ENCODE results near the gene CTSF. TPM values are rescaled to one million over a fixed set of nuclear protein-coding genes. Genes with fewer than 3 reads are reported as not detected.

The CTSF gene
- total RNA-seq, 1 experiment from 2014 or later: 28.7 TPM

GRCh38 chr11:66531841-66532240 lies 36.6 kb downstream of the CTSF start:
- ChIA-PET POLR2A (no interaction called here), CTCF (no interaction called here)
- Histone ChIP-seq H3K36me3 (ENCODE audit: control insufficient read depth, insufficient read depth, low read length) (no peaks in the 10 kb centered on the region), H3K27ac (ENCODE audit: low read length) (no peak overlapping the region), H3K4me3 (ENCODE audit: low read depth in 2 of 2, low read length in 2 of 2) (no peak overlapping the region), H3K4me1 (ENCODE audit: control insufficient read depth, insufficient read depth, low read length) (no peaks in the 10 kb centered on the region), H3K27me3 (ENCODE audit: control insufficient read depth, insufficient read depth, low read length) (no peaks in the 10 kb centered on the region), H3K9me3 (ENCODE audit: control insufficient read depth, insufficient read depth, low read depth, low read length) (no peaks in the 10 kb centered on the region)
- in situ Hi-C loops (cut with HindIII; ENCODE audit: low pct_unique_long_range_greater_than_20kb, low sequenced_read_pairs): no loop called here
- no TSS peak for BruUV-seq (replicated peaks)
- TF ChIP-seq TCF7L2 (IDR thresholded peaks at IDR 0.05; ENCODE audit: low read depth, low read length) (no peak), POLR2AphosphoS5 (IDR thresholded peaks at IDR 0.05; ENCODE audit: low read depth, low read length) (no peak), REST (IDR thresholded peaks at IDR 0.05; ENCODE audit: insufficient read depth in 1 of 2, low read depth in 2 of 2, low read length in 1 of 2) (no peak)
- ATAC-seq (no peak), DNase-seq (ENCODE audit: low read depth, low spot score) (no peak)
- intact Hi-C loops (cut with micrococcal nuclease; ENCODE audit: unreplicated experiment): no loop called here

- intact Hi-C loops (cut with micrococcal nuclease; ENCODE audit: unreplicated experiment) (no loop called here), in situ Hi-C loops (cut with HindIII; ENCODE audit: low pct_unique_long_range_greater_than_20kb, low sequenced_read_pairs) (no loop called here)
- no TSS peak for BruUV-seq (replicated peaks)
- ChIA-PET POLR2A (no interaction called here), CTCF (no interaction called here)
- no peak for TF ChIP-seq REST (IDR thresholded peaks at IDR 0.05; ENCODE audit: insufficient read depth in 1 of 2, low read depth in 2 of 2, low read length in 1 of 2)
- no peak for TF ChIP-seq POLR2AphosphoS5 (IDR thresholded peaks at IDR 0.05; ENCODE audit: low read depth, low read length)
- no peak for TF ChIP-seq SIN3A (IDR thresholded peaks at IDR 0.05; ENCODE audit: borderline replicate concordance, insufficient read depth, low read depth, low read length)
- no peak for TF ChIP-seq CTCF (IDR thresholded peaks at IDR 0.05)
- no peak for TF ChIP-seq TCF7L2 (IDR thresholded peaks at IDR 0.05; ENCODE audit: low read depth, low read length)
- no peak overlapping the region for H3K4me3 ChIP-seq (ENCODE audit: low read depth in 2 of 2, low read length in 2 of 2)
- ATAC-seq (peak; percentile 5; the same call in 1 of the 2 replicates), DNase-seq (ENCODE audit: low read depth, low spot score) (no peak)
- no peaks in the 10 kb centered on the region for H3K36me3 ChIP-seq (ENCODE audit: control insufficient read depth, insufficient read depth, low read length)
- H3K9me3 ChIP-seq (ENCODE audit: control insufficient read depth, insufficient read depth, low read depth, low read length): no peaks in the 10 kb centered on the region
- no peaks in the 10 kb centered on the region for H3K27me3 ChIP-seq (ENCODE audit: control insufficient read depth, insufficient read depth, low read length)
- H3K4me1 ChIP-seq (ENCODE audit: control insufficient read depth, insufficient read depth, low read length): no peaks in the 10 kb centered on the region
- H3K27ac ChIP-seq (ENCODE audit: low read length): no peak overlapping the region
Observed at GRCh38 chr11:66530927-66531709, 37.3 kb downstream of the CTSF start.

All from Panc1 (cell line).